NCI-H2196 treated with DMSO at 0.1 percent for 48 hours (cell line): ENCODE results near the gene F8.
"Not testable (repeated sequence)": the region's sequence is repeated elsewhere in the genome, so short reads cannot be mapped to it uniquely, and the experiment has no call there.

Source experiments
- DNase-seq: peaks from one replicate; lab custom pipeline; 2025; ENCODE audit not compliant: unreplicated experiment; lab: John Stamatoyannopoulos, UW

F8 gene

GRCh38 chrX:154987940-154988339 lies 34.6 kb downstream of the F8 start:
- no peak for DNase-seq

GRCh38 chrX:154986826-154987575 lies 35.5 kb downstream of the F8 start:
- no peak for DNase-seq

- DNase-seq = no peak
Observed at GRCh38 chrX:154981116-154981411, 41.5 kb downstream of the F8 start.

DNA sequence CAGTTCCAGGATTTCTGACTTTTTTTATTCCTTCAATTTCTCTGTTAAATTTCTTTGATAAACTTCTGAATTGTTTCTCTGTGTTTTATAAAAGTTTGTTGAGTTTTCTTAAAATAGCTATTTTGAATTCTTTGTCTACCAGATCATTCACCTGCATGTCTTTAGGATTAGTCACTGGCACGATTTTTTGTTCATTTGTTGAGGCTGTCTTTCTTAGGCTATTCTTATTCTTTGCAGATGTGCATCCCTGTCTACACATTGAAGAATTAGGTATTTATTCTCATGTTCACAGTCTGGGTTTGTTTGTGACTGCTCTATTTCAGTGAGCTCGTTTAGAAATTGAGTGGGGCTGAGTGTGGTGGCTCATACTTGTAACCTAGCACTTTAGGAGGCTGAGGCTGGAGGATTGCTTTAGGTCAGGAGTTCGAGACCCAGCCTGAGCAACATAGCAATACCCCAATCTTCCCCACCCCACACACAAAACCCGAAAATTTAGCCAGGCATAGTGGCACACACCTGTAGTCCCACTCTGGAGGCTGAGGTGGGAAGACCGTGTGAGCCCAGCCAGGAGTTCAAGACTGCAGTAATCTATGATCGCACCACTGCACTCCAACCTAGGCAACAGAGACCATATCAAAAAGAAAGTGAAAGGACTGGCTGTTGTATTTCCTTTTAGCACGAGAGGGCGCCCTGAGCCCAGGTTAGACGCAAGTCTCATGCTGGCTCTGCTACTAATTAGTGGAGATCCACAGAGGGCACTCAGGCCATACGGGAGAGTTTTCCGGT lies 42.0 kb downstream of the F8 start:
- peak; percentile 31 for DNase-seq

DNA sequence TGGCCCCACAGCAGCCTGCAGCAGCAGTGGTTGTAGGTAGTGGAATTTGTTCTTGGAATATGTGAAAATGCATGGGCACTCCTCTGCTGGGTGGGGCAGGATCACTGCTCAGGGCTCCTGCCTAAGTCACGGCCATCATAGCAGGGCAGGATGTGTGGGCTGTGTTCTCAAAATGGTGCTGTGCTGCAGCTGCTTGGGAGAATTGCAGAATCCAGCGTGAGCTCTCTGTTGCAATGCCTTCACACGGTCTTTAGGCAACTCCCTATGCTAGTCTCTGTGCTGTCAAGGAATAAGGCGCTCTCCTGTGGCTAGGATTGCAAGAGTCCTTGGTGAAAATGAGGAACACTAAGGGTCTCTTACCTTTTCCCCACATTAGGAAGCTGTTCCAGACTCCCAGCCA lies 42.9 kb downstream of the F8 start:
- DNase-seq = no peak

DNA sequence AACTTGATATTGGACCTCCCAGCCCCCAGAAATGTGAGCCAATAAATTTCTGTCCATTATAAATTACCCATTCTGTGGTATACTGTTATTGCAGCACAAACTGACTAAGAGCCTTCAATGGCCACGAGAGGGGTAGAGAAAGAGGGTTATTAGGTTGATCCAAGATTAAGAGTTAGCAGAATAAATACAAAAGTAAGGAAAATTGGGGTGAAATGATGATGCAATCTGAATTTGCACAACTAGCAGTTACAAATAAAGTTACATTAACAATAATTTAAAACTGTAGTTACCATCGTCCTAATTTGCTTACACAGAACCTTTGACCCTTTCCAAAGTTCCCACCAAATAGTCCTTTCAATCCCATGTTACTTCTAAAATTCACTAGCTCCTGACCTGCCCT lies 54.2 kb downstream of the F8 start:
- DNase-seq = no peak

DNA sequence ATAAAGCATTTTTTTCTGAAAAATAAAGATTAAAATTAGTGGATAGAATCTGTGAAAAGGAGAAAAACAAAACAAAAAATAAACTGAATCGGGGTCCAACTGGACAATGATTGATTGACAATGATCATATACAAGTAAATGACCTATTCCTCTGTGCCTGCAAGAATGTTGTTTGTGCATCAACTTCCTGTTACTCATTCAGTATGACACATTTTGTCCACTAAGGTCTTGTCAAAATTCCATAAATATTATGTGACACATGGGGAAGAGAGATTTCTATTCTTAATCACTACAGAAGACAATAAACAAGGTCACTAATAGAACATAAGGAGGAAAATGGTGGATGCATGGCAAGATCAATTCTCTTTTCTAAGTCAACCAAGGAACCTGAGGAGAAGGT lies 54.9 kb downstream of the F8 start:
- DNase-seq = no peak

GRCh38 chrX:154961947-154962346 lies 60.6 kb downstream of the F8 start:
- DNase-seq = no peak

GRCh38 chrX:154955799-154956198 lies 66.7 kb downstream of the F8 start:
- not testable (repeated sequence) for DNase-seq

- not testable (repeated sequence) for DNase-seq
Observed at GRCh38 chrX:154939265-154939664, 83.3 kb downstream of the F8 start.

DNA sequence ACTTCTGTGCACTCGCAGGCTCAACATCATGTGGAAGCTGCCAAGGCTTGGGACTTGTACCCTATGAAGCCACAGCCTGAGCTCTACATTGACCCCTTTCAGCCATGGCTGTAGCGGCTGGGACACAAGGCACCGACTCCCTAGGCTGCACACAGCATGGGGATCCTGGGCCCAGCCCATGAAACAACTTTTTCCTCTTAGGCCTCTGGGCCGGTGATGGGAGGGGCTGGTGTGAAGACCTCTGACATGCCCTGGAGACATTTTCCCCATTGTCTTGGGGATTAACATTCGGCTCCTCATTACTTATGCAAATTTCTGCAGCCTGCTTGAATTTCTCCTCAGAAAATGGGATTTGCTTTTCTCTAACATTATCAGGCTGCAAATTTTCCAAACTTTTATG lies 97.8 kb downstream of the F8 start:
- not testable (repeated sequence) for DNase-seq

GRCh38 chrX:154918060-154918483 lies 104.5 kb downstream of the F8 start:
- peak; percentile 33 for DNase-seq

DNA sequence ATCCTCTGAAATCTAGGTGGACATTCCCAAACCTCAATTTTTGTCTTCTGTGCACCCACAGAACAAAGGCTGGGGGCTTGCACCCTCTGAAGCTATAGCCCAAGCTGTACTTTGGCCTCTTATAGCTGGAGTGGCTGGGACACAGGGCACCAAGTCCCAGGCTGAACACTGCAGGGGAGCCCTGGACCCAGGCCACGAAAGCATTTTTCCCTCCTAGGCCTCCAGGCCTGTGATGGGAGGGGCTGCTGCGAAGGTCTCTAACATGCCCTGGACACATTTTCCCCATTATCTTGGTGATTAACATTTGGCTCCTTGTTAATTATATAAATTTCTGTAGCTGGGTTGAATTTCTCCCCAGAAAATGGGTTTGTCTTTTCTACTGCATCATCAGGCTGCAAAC lies 108.5 kb downstream of the F8 start:
- no peak for DNase-seq

GRCh38 chrX:154910528-154910927 lies 112.0 kb downstream of the F8 start:
- not testable (repeated sequence) for DNase-seq

GRCh38 chrX:154910048-154910447 lies 112.5 kb downstream of the F8 start:
- not testable (repeated sequence) for DNase-seq

DNA sequence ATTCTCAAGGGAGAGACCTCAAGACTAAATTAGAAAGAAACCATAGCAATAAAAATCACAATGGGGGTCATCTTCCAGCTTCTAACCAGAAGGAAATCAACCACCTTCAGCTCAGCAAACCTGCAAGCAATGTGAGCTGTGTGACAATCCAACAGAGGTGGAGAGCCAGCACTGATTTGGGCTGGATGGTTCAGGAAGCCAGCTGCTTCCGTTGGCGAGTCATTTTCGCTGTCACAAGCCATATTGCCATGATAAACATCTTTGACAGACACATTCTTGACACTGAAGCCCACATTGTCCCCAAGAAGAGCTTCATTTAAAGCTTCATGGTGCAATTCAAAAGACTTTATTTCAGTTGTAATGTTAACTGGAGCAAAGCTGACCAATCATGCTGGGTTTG lies 113.7 kb downstream of the F8 start:
- no peak for DNase-seq

DNA sequence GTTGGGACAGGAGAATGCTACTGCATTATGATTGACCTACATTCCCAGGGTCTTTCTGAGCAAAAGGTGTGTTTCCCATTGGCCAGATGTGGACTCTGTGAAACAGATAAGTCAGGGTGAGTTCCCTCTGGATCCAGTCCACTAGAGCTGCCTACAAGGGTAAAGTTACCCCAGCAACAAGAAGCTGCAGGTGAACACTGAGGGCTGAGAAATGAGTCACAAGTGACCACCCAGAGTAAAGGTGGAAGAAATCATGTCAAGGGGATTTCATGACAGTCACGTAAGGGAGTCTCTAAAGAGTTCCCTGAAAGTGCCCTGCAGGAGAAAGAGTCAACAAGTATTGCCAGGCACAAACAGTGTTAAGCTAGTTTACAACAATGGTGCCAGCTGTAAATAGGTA lies 120.1 kb downstream of the F8 start:
- no peak for DNase-seq

- no peak for DNase-seq
Observed at GRCh38 chrX:154900323-154900722, 122.2 kb downstream of the F8 start.

DNA sequence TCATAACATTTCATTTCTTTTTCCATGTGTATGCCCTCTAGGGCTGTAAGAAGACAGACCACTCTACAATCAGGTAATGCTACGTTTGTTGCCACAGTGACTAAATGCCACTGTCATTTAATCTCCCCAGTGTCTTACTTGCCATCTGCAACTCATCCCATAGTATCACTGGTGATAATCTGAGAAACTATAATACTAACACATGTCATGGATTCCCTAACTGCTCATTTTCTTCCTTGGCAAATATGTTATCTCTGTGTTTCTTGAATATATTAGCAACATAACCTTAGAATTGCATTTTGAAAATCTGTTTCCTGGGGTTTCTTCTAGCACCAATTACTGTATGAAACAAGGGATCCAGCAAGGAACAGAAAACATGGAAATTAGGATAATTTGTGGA lies 130.2 kb downstream of the F8 start:
- DNase-seq = no peak

DNA sequence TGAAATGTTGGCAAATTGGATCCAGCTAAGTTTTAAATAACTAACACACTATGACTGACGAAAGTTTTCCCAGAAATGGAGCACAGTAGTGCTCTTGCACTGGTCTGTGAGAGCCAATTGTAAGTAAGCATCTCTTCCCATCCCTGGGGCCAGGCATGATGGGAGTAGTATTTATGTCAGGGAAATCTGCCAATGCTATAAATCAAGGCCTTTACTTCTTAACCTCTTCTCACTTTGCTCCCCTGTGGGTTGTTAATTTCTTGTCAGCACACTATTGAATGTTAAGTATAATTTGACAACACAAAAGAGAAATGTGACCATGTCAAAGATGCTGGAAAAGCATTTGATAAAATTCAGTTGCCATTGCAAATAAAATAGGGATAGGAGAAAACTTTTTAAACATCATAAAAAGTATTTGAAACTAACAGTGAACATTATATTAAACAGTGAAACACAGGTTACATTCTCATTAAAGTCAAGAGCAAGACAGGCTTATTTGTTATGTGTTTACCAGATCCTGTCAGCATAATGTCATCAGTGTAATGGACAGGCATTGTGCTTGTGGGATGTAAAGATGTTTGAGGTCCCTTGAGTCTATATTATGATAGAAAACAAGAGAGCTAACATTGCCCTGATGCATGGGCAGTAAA lies 131.4 kb downstream of the F8 start:
- no peak for DNase-seq

DNA sequence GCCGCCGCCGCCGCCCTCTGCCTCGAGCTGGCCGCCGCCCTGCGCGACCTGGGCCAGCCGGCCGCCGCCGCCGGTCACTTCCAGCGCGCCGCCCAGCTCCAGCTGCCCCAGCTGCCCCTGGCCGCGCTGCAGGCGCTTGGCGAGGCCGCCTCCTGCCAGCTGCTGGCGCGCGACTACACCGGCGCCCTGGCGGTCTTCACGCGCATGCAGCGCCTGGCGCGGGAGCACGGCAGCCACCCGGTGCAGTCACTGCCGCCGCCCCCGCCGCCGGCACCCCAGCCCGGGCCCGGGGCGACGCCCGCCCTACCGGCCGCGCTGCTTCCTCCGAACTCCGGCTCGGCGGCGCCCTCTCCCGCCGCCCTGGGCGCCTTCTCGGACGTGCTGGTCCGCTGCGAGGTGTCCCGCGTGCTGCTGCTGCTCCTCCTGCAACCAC lies 135.7 kb downstream of the F8 start:
- DNase-seq = not testable (repeated sequence)
